H1 (cell line): ENCODE results near the gene PPP1R15B. TPM values are rescaled to one million over a fixed set of nuclear protein-coding genes. Genes with fewer than 3 reads are reported as not detected.

Experiments used
- HDAC6 ChIP-seq: IDR thresholded peaks from one replicate; pipeline ENCODE4 v1.7.1; 2012; ENCODE audit warnings: low read depth, mild to moderate bottlenecking, inconsistent platforms, low read length, moderate library complexity
- MAX ChIP-seq: IDR thresholded peaks from 2 replicates; pipeline ENCODE4 v1.6.1; 2012; ENCODE audit warnings: inconsistent platforms
- RNF2 ChIP-seq: fragments of 200-900, 300-1000 bp; sonication (generic); IDR thresholded peaks from 2 replicates; pipeline ENCODE4 v1.7.1; 2016; ENCODE audit warnings: borderline replicate concordance, low read depth, mild to moderate bottlenecking, antibody characterized with exemption, low read length; ENCODE audit not compliant: poor library complexity, severe bottlenecking; ENCODE audit errors: missing control alignments
- polyA plus RNA-seq, 7 experiments: library from polyadenylated mRNA; depleted of rRNA in 3 of 7; stranded (reverse) in 5 of 7; unstranded in 2 of 7; fragments of >200 nt in 5 of 7; fragments of 200-250 nt in 2 of 7; gene quantifications; 1 replicate in 5 of 7; 2 replicates in 1 of 7; 4 replicates in 1 of 7; pipeline versions ENCODE4 v1.2.1 to v1.2.3, GENCODE V29; 2011 to 2013; ENCODE audit warnings: missing spikeins in 2 of 7, mixed read lengths in 2 of 7
- total RNA-seq: library from RNA; stranded (reverse); fragmentation: NEBNext Ultra II Directional; extraction: Animal tissue kit (Norgen Biotek cat#: 25700); gene quantifications from 2 replicates; pipeline ENCODE4 v1.2.1, GENCODE V29; 2021

Gene PPP1R15B
- total and polyA plus RNA-seq, 2 of the 8 experiments (the other 6 are each of a cell fraction or from before 2014, with no cell fraction given): 14.4 to 72.2 TPM

- TF ChIP-seq MAX (no peak), HDAC6 (no peak), RNF2 (no peak)
These were observed 32.4 kb upstream of the PPP1R15B start (continued) for GRCh38 chr1:204443871-204444581.
